HG03039 (cell line): ENCODE results near the gene TF.
"Not testable (repeated sequence)": the region's sequence is repeated elsewhere in the genome, so short reads cannot be mapped to it uniquely, and the experiment has no call there.

Source experiments
- ATAC-seq: cut with Tn5 transposase; IDR thresholded peaks from one replicate; pipeline ENCODE4 v1.9.1; 2021; ENCODE audit warnings: mild to moderate bottlenecking, moderate library complexity; ENCODE audit not compliant: unreplicated experiment

TF gene

DNA sequence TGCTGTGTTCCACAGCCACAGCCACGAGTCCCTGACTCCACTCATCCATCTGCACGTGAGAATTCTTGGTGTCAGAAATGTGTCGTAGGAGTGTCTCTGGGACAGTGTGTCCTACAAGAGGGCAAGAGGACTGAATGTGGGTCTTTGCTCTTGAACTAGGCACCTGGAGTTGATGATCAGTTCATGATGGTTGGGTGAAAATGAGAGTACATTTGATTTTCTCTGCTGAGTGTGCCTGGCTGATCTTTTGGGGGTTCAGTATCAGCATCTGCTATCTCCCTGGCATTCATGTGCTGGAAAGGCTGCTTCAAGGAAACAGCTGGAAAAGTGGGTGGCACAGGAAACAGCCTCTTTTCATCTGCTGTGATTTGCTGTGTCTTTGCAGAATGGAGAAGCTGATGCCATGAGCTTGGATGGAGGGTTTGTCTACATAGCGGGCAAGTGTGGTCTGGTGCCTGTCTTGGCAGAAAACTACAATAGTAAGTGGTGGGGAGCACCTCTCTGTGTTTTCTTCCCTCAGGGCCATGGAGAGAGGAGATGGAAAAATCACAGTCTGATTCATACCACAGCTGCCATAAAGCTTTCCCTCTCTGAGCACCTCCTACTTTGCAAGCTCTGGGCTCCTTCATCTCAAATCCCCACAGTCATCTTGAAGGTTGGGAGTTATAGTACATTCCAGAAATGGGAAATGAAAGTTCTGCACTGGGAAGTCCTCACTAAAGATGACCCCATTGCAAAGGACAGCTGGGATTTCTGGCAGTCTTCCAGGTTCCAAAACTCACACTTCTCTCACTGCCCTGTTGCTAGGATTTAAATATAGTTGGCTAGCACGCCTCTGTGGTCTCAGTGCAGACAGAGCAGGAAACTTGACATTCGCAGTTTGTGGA is 17.8 kb downstream of the TF start:
- no peak for ATAC-seq

DNA sequence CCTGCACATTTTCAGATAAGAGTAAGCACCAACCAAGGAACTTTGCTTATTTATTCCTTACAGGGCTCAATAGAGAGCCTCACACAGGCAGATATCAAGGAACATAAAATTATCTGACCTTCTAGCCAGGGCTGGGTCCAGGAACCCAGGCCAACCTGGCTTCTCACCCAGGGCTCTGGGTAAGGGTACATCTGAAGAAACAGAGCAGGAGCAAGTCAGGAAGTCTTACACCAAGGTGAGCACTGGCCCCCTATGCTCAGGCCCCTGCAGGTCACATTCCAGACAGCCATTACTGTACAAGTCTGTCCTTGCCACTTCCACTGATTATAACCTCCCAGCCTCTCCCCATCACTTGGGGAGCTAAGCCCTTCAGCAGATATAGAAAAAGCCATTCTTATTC is 19.1 kb downstream of the TF start:
- no peak for ATAC-seq

DNA sequence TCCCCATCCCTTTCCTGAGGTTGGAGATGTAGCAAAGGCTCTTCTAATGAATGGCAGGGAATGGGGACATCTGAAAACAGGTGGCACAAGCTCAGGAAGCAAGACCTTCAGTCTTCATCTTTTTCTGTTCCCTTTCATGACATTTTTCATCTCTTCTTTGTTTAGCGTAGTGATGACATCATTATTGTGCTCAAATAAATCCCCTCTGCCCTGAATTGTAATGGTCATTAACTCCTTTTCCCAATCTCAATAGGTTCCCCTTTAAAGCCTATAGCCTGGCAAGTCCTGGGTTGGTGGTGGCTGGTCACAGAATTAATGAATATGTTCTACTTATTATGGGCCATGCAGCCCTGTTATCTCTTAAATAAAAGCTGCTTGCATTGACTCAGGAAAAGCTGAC is 21.4 kb downstream of the TF start:
- no peak for ATAC-seq

DNA sequence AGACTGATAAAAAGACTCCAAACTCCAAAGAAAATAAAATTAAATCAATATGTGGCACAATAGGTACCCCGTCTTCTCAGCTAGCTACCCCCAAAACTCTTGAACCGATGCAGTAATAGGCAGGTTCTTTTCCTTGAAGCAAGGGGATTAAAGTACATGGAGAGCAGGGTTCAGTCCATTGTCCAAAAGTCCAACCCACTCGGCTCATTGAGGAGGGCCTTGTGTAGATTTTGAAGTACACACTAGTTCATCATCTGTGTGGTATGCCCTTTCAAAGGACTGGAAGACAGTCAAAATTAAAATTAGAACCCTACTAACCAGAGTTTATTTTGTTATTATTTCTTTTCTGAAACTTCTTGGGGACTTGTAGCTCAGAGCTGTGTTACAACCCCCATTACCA is 23.3 kb downstream of the TF start:
- ATAC-seq = no peak

DNA sequence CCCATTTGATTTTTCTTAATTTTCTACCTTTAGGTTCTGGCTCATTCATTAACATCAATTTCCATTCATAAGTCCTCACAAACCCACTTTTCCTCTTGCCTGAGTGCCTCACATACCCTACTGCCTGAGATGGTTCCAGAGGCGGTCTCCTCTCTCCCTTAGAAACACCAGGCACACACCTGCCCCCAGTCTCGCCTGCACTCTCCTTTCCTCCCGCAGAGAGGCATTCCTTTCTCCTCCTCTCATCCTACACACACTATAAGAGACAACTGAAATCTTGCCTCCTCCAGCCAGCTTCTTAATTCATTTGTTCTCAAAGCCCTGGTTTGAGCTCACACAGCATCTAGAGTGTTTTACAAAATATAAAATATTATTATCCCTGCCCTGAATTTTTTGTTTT is 27.5 kb downstream of the TF start:
- ATAC-seq = no peak

DNA sequence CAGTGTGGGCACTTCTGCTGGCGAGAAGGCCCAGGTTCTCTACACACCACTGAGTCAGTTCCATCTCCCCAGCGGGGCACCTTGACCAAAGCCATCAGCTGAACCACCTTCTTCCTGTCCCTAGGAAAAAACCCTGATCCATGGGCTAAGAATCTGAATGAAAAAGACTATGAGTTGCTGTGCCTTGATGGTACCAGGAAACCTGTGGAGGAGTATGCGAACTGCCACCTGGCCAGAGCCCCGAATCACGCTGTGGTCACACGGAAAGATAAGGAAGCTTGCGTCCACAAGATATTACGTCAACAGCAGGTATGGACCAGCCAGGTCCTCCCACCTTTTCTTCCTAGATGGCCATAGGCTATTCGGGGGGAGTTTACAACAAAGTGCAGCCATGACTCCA is 29.1 kb downstream of the TF start:
- ATAC-seq = no peak

DNA sequence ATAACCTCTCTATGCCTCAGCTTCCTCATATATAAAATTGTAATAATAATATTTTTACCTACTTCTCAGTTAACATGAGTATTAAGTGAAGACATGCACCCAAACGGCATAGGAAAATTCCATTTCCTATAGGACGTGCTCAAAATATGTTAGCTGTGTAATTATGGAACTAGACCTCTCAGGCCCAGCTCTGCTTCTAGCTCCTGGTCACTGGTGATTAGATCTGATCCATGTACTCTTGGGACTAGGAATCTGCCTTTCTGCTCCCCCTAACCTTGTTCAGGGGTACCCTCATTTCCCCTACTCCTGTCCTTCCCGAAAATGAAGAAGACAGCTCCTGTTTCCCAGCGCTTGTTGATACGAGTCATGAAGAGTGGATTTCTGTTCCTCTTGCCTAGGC is 29.6 kb downstream of the TF start:
- no peak for ATAC-seq

DNA sequence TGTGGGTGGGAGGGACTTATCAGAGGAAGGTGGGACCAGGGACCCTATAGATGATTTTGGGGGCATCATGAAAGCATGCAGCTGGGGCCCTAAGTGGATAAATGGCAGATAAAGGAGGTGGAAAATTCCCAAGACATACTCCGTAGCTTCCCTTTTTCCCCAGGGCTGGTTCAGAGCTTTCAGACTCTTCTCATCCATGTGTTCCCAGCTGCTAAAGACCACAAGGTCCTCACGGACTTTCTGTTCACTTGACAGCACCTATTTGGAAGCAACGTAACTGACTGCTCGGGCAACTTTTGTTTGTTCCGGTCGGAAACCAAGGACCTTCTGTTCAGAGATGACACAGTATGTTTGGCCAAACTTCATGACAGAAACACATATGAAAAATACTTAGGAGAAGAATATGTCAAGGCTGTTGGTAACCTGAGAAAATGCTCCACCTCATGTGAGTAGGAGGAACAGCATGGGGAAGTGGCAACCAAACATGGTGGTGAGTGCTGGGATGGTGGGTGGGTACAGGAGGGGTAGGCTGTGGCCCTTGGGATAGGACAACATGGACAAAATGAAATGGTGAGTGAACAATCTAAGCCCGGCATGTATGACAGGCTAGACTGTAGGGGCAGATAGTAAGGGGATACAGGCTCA is 30.7 kb downstream of the TF start:
- ATAC-seq = no peak

DNA sequence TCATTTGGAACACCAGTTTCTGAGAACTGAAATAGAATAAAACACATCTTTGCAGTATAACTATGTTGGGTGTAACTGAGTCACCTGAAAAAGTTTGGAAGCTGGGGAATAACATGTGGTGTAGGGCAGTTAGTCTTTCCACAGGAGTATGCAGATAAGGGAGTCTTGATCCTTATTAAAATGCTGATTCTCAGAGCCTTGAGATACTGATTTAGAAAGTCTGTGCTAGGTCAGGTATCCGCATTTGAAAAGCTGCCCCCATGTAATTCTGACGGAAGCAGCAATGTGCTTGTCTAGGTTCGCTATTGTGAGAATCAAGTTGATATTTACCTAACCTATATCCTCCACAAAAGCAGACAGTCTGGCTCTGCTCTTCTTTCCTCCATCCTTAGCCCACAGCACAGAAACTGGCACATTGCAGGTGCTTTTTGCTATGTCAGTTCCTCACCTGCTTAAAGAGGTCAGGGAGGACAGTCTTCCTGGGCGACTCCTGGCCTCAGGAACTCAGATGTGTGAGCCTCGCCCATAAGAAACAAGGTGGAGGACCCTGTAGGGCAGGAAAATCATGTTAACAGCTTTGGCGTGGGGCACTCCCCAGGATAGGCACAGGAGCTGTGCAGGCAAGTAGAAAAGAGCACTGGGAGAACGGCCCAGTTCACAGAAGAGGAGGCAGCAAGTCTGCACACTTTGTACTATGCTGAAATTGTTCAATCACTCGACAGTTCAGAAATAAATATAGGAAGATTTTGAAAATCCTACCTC is 31.8 kb downstream of the TF start:
- ATAC-seq = no peak

DNA sequence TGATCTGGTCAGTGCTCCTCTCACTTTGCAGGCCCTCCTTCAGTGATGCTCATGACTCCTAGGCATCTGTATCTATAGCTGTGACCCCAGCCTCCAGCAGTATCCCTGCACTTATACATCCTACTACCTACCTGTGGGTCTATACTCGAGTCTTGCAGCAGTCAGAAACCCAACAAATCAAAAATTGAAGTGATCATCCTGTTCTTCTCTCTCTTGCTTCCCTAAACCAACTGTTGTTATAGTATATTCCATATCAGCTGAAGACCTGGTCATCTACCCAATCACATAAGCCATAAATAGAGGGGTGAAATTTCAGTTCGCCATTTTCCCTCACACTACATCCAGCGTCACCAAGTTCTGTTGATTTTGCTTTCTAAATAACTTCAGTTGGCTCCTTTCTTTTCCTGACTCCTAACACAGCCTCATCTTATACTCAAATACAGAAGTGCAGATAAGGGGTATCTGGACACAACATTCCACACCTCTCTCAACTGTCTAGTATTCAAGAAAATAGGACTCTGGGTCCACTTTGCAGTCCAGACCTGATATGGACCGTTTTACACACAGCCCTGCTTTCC is 33.5 kb downstream of the TF start:
- ATAC-seq = no peak

DNA sequence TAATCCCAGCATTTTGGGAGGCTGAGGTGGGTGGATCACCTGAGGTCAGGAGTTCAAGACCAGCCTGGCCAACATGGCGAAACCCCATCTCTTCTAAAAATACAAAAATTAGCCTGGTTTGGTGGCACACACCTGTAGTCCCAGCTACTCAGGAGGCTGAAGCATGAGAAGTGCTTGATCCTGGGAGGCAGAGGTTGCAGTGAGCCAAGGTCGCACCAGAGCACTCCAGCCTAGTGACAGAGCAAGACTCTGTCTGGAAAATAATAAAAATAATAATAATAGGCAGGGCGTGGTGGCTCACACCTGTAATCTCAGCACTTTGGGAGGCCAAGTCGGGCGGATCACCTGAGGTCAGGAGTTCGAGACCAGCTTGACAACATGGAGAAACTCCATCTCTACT is 34.6 kb downstream of the TF start:
- not testable (repeated sequence) for ATAC-seq

DNA sequence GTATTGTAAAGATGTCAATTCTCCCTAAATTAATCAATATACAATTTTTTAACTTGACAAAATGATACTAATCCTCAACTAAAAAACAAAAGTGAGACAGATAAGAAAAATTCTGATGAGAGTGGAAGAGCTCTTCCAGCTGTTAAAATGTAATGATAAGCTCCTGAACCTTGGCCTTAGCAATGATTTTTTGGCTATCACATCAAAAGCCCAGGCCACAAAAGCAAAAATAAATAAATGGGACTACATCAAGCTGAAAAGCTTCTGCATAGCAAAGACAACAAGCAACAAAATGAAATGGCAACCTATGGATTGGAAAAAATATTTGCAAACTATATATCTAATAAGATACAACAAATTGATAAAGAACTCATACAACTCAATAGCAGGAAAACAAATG is 35.4 kb downstream of the TF start:
- no peak for ATAC-seq

DNA sequence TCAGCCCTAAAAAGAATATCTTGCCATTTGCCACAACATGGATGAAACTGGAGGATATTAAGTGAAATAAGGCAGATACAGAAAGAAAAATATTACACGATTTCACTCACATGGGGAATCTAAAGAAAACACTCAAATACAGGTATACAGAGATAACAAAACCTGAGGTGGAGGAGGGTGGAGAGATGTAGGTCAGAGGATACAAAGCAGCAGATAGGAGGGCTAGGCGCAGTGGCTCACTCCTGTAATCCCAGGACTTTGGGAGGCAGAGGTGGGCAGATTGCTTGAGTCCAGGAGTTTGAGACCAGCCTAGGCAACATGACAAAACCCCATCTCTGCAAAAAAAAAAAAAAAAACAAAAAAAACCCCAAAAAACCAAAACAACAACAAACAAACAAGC is 36.3 kb downstream of the TF start:
- no peak for ATAC-seq

DNA sequence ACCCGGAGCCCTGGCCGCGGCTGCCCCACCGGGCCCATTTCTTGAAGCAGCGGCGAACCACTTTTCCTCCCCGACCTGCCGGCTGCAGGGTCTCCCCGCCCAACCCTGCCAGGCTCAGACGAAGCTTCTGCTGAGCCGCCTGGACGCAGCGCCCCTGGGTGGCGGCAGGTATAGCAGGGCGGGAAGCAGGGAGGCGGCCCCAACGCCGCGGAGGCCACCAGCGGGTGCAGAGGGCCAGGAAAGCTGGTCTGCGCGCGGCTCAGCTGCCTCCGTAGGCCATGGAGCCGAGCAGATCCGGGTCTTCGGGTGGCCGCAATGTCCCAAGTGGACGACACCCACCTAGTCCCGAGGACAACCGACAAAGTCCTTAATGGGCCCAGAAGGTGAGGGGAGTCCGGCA is 37.6 kb downstream of the TF start:
- no peak for ATAC-seq

DNA sequence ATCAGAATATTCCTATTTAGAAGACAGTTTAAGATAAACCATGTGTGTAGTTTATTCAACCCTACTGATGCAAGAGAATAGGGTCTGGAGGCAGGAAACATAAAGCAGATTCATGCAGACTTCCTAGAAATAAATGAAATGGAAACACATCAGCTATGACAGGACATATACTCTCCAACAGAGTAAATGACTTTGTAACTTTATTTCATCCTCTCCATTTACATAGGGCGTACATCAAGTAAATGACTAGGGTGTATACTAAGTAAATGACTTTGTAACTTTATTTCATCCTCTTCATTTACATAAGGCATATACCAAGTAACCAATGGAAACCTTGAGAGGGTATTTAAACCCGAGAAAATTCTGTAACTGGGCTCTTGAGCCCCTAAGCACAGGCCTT is 41.8 kb downstream of the TF start:
- ATAC-seq = no peak

DNA sequence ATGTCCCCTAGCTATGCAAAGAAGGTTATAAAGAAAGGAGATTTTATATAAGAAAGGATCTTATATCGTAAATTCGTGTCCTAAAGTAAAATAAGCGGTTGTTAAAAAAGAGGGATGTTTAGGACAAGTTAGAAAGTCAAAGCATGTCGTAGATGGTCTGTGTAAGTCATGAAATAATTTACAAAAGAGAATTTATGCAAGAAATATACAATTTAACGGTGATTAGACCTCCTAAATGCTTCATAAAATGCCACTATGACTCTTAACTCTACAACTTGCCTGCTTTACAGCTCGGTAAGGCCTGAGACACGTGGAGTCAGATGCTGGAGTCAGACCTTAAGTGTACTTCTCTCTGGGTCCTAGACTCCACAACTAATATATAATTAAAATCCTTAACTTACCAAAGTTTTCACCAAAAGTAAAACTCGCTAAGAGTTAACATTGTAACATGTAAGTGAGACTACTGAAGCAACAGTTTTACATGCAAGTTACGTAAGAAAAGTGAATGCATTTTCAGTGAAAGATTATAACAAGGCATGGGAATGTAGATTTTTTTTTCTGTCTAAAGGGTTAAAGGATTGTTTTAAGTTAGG is 46.1 kb downstream of the TF start:
- no peak for ATAC-seq

DNA sequence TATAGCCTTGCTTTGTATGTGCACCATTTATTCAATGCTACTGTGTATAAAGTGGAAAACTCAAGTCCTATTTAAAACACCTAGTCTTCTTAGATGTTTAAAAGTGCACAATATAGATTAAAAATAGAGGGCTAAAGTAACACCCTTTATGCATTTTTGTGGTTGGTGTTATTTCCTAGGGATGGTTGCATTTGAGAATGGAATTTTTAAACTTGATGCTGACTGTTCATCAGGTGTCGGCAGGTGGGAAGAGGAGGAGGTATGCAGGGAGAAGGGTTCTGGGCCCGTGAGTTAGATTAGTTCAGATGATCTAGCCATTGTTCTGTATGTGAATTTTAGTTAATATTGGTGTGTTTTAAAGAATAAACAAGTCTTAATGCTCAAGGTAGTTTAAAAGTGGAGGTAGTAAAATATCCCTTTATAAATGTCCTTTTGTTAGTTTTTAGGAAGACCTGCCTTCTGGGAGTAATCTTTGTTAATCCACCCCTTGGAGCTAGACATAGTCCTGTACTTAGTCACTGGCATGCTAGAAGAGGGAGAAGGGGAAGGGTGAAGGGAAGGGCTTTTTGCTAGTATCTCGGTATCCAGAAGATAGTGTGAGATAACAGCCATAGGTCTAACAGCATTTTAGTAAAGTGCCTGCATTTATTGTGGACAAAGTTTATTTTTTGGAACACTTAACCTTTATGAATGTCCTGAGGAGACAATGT is 51.4 kb downstream of the TF start:
- no peak for ATAC-seq

DNA sequence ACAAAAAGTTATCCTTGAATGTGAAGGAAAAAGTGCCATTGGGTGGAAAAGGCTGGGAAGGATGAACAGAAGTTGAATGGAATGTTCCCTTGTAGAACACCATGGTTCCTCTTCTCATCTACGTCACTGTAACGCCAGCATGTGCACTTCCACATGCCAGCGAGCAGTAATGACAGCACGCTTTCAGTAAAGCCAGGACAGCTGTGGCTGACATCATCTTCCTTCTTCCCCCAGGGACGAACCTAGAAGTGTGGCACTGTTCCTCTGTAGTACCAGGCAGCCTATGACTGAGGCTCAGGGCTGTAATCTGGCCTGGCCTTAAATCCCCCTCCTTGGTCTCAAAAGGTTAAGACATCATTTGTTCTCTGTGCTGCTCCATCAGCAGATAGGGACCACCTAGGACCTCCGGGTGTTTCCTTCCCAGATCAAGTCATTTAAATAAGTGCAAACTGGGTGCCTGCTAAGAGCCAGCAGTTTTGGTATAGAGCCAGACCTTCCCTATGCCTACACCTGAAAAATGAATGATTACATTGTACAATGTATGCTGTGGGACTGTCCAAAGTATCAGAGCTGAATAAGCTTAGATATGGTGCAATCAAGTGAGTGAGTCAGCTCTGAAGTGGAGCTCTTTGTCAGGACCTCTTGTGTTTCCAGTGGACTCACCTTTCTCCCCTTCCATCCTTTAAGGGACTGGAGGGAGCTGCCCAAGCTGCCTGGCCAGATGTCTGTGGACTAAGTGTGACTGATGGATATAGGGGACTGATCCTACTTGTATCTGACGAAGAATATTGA is 53.8 kb downstream of the TF start:
- no peak for ATAC-seq

DNA sequence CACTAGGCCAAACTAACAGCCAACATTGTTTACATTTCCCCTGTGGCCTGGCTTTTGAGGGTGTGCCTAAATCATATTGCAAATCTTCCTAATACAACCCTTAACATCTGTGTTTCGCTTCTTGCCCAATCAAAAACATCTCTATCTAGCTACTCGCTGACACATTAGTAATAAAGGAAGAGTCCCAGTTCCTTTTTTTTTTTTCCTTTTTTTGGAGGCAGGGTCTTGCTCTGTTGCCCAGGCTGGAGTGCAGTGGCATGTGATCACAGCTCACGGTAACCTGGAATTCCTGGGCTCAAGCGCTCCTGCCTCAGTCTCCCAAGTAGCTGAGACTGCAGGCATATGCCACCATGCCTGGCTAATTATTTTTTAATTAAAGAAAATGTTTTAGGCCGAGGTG is 57.3 kb downstream of the TF start:
- ATAC-seq = no peak

DNA sequence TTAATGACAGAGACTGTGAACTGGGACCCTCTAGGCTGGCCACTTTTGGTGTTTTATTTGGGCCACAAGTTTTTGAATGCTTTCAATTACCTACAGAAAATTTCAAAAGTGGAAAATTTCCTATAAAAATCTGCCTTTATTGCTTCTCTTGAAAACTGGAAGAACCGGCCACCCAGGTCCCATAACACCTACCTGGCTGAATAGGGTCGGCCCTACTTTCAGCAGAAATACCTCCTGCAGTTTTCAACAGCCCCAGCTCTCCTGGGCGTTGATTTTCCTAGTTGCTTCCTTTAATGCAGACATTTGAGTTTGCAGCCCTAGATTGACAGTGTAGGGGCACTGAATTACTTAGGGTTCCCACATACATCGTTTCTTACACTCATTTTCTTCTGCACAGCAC is 58.7 kb downstream of the TF start:
- ATAC-seq = no peak
